Measurements from ENCODE around the gene MRNIP. TPM values are rescaled to one million over a fixed set of nuclear protein-coding genes. Genes with fewer than 3 reads are reported as not detected.

Gene MRNIP
- total RNA-seq, 2 donors from 2014 or later: 23.4 to 34.8 TPM

GRCh38 chr5:179834120-179834519 lies 24.5 kb downstream of the MRNIP start:
- H3K4me3 ChIP-seq: no peak overlapping the region

GRCh38 chr5:179833709-179834070 lies 24.9 kb downstream of the MRNIP start:
- H3K27ac ChIP-seq: no peak overlapping the region
- H3K9me3 ChIP-seq: no peaks in the 10 kb centered on the region
- 88 to 94% methylated on average over 2 to 3 of the region's 3 CpGs for WGBS, 2 donors
- DNase-seq: no peak
- no peak for TF ChIP-seq POLR2A (IDR thresholded peaks at IDR 0.05)
- TF ChIP-seq CTCF (IDR thresholded peaks at IDR 0.05): no peak
- H3K4me1 ChIP-seq: peaks cover 23% of the 10 kb centered on the region
- H3K36me3 ChIP-seq (replicated peaks in 1 of 2; ENCODE audit: insufficient read depth in 1 of 2, low read depth in 2 of 2): peaks cover 43 to 50% of the 10 kb centered on the region in 2 donors
- no peak for ATAC-seq
- no peaks in the 10 kb centered on the region for H3K27me3 ChIP-seq
- H3K4me3 ChIP-seq: no peak overlapping the region
- intact Hi-C loops (cut with DNase I): no loop called here

More at GRCh38 chr5:179834120-179834519, 24.5 kb downstream of the MRNIP start:
- TF ChIP-seq POLR2A (IDR thresholded peaks at IDR 0.05) (no peak), CTCF (IDR thresholded peaks at IDR 0.05) (no peak)
- DNase-seq: no peak
- intact Hi-C loops (cut with DNase I): no loop called here
- Histone ChIP-seq H3K4me1 (peaks cover 27% of the 10 kb centered on the region), H3K27ac (no peak overlapping the region), H3K9me3 (no peaks in the 10 kb centered on the region), H3K36me3 (replicated peaks in 1 of 2; ENCODE audit: insufficient read depth in 1 of 2, low read depth in 2 of 2) (peaks cover 43 to 50% of the 10 kb centered on the region in 2 donors), H3K27me3 (no peaks in the 10 kb centered on the region)
- WGBS, 2 donors: 68 to 76% methylated on average over 8 of the region's 8 CpGs
- no peak for ATAC-seq

- Histone ChIP-seq H3K36me3 (replicated peaks in 1 of 2; ENCODE audit: insufficient read depth in 1 of 2, low read depth in 2 of 2) (peaks cover 39 to 50% of the 10 kb centered on the region in 2 donors), H3K27me3 (no peaks in the 10 kb centered on the region), H3K27ac (no peak overlapping the region), H3K4me3 (no peak overlapping the region), H3K4me1 (peaks cover 18% of the 10 kb centered on the region), H3K9me3 (no peaks in the 10 kb centered on the region)
- TF ChIP-seq CTCF (IDR thresholded peaks at IDR 0.05): no peak
- TF ChIP-seq POLR2A (IDR thresholded peaks at IDR 0.05): no peak
- DNase-seq (no peak), ATAC-seq (no peak)
- 87 to 93% methylated on average over 7 to 23 of the region's 23 CpGs for WGBS, 2 donors
- intact Hi-C loops (cut with DNase I): no loop called here
Observed at GRCh38 chr5:179833056-179833708, 25.4 kb downstream of the MRNIP start.

GRCh38 chr5:179832039-179832745 lies 26.4 kb downstream of the MRNIP start:
- H3K36me3 ChIP-seq (replicated peaks in 1 of 2; ENCODE audit: insufficient read depth in 1 of 2, low read depth in 2 of 2): peaks cover 31 to 46% of the 10 kb centered on the region in 2 donors
- TF ChIP-seq POLR2A (IDR thresholded peaks at IDR 0.05) (no peak), CTCF (IDR thresholded peaks at IDR 0.05) (no peak)
- H3K4me3 ChIP-seq: no peak overlapping the region
- DNase-seq (no peak), ATAC-seq (no peak)
- no peaks in the 10 kb centered on the region for H3K27me3 ChIP-seq
- 89 to 92% methylated on average over 17 to 20 of the region's 20 CpGs for WGBS, 2 donors
- H3K27ac ChIP-seq: no peak overlapping the region
- no peaks in the 10 kb centered on the region for H3K9me3 ChIP-seq
- H3K4me1 ChIP-seq: peaks cover 16% of the 10 kb centered on the region
- intact Hi-C loops (cut with DNase I): no loop called here

Data from body of pancreas (tissue), 4 donors.